NCI-H2107 (cell line): Measurements from ENCODE around the gene LINC01488.

Source experiments
- DNase-seq: peaks from one replicate; lab custom pipeline; 2025; lab: John Stamatoyannopoulos, UW

LINC01488 gene

GRCh38 chr11:69492201-69492991 is 10.9 kb downstream of the LINC01488 start:
- DNase-seq, result no peak

- DNase-seq, result no peak
Measured at GRCh38 chr11:69493931-69494821, 12.7 kb downstream of the LINC01488 start.

- no peak for DNase-seq
Measured at GRCh38 chr11:69494851-69495250, 13.4 kb downstream of the LINC01488 start.

- DNase-seq, result no peak
Measured at GRCh38 chr11:69495441-69496201, 14.2 kb downstream of the LINC01488 start.

GRCh38 chr11:69496202-69496557 is 14.7 kb downstream of the LINC01488 start:
- no peak for DNase-seq

- no peak for DNase-seq
Measured at GRCh38 chr11:69496631-69497220, 15.3 kb downstream of the LINC01488 start.

GRCh38 chr11:69497221-69497787 is 15.8 kb downstream of the LINC01488 start:
- no peak for DNase-seq

- no peak for DNase-seq
Measured at GRCh38 chr11:69498614-69499175, 17.2 kb downstream of the LINC01488 start.

- no peak for DNase-seq
Measured at GRCh38 chr11:69499186-69499917, 17.9 kb downstream of the LINC01488 start.

- no peak for DNase-seq
Measured at GRCh38 chr11:69499918-69500284, 18.4 kb downstream of the LINC01488 start.

GRCh38 chr11:69500285-69501120 is 19.0 kb downstream of the LINC01488 start:
- DNase-seq, result no peak

- DNase-seq, result no peak
Measured at GRCh38 chr11:69501121-69501489, 19.6 kb downstream of the LINC01488 start.

GRCh38 chr11:69501891-69502860 is 20.7 kb downstream of the LINC01488 start:
- DNase-seq, result no peak

GRCh38 chr11:69504127-69504526 is 22.7 kb downstream of the LINC01488 start:
- DNase-seq, result no peak

- DNase-seq, result no peak
Measured at GRCh38 chr11:69504576-69505335, 23.3 kb downstream of the LINC01488 start.

GRCh38 chr11:69508974-69509373 is 27.5 kb downstream of the LINC01488 start:
- no peak for DNase-seq

GRCh38 chr11:69509381-69509780 is 27.9 kb downstream of the LINC01488 start:
- DNase-seq, result no peak

- no peak for DNase-seq
Measured at GRCh38 chr11:69509846-69510390, 28.5 kb downstream of the LINC01488 start.
